Astrocyte of the hippocampus (primary cell): ENCODE results near the gene ANO2.
A peak's percentile ranks its signal among the peaks of the same experiment; 100 is the strongest.

Source experiments
- DNase-seq: peaks from one replicate; pipeline ENCODE4 v3.0.0; 2011; ENCODE audit warnings: low read depth, low spot score

The ANO2 gene

GRCh38 chr12:5778821-5779220 is 166.2 kb downstream of the ANO2 start:
- no peak for DNase-seq

GRCh38 chr12:5777451-5777850 is 167.6 kb downstream of the ANO2 start:
- no peak for DNase-seq

GRCh38 chr12:5776091-5776490 is 169.0 kb downstream of the ANO2 start:
- DNase-seq: no peak

GRCh38 chr12:5773550-5773949 is 171.5 kb downstream of the ANO2 start:
- no peak for DNase-seq

- no peak for DNase-seq
These were observed 173.3 kb downstream of the ANO2 start for GRCh38 chr12:5771756-5772155.

- no peak for DNase-seq
These were observed 174.3 kb downstream of the ANO2 start for GRCh38 chr12:5770727-5771126.

GRCh38 chr12:5768581-5769196 is 176.4 kb downstream of the ANO2 start:
- DNase-seq: peak; percentile 6

- no peak for DNase-seq
These were observed 176.9 kb downstream of the ANO2 start for GRCh38 chr12:5768171-5768570.

- no peak for DNase-seq
These were observed 186.7 kb downstream of the ANO2 start for GRCh38 chr12:5758347-5758746.

GRCh38 chr12:5756338-5756842 is 188.7 kb downstream of the ANO2 start:
- peak; percentile 7 for DNase-seq

- DNase-seq: no peak
These were observed 197.0 kb downstream of the ANO2 start for GRCh38 chr12:5748027-5748426.

GRCh38 chr12:5746917-5747316 is 198.1 kb downstream of the ANO2 start:
- DNase-seq: no peak

- no peak for DNase-seq
These were observed 198.8 kb downstream of the ANO2 start for GRCh38 chr12:5746036-5746908.

- DNase-seq: peak; percentile 63
These were observed 199.7 kb downstream of the ANO2 start for GRCh38 chr12:5745251-5745888.

GRCh38 chr12:5742258-5742657 is 202.8 kb downstream of the ANO2 start:
- no peak for DNase-seq

GRCh38 chr12:5739917-5740316 is 205.1 kb downstream of the ANO2 start:
- DNase-seq: no peak

- DNase-seq: no peak
These were observed 207.3 kb downstream of the ANO2 start for GRCh38 chr12:5737778-5738177.

- DNase-seq: no peak
These were observed 208.5 kb downstream of the ANO2 start for GRCh38 chr12:5736527-5736926.

- DNase-seq: no peak
These were observed 209.0 kb downstream of the ANO2 start for GRCh38 chr12:5736016-5736415.

GRCh38 chr12:5733916-5734315 is 211.1 kb downstream of the ANO2 start:
- no peak for DNase-seq

GRCh38 chr12:5733136-5733755 is 211.8 kb downstream of the ANO2 start:
- DNase-seq: peak; percentile 27

- no peak for DNase-seq
These were observed 214.1 kb downstream of the ANO2 start for GRCh38 chr12:5730962-5731361.
